ENCODE results near the gene SUPT20HL1. TPM values are rescaled to one million over a fixed set of nuclear protein-coding genes. Genes with fewer than 3 reads are reported as not detected.
"Not testable (repeated sequence)": the region's sequence is repeated elsewhere in the genome, so short reads cannot be mapped to it uniquely, and the experiment has no call there.

The SUPT20HL1 gene
- not detected for polyA plus RNA-seq (2013, experiment 1 of 2; ENCODE audit: insufficient read length)
- polyA plus RNA-seq (2013, experiment 2 of 2; ENCODE audit: insufficient read length) = not detected

- DNase-seq = no peak
Observed at GRCh38 chrX:24360272-24360671, at the start of gene SUPT20HL1. SUPT20HL1 (plus strand) TSS chrX:24360639; CDS start chrX:24362761, 2,122 bp downstream.

DNA sequence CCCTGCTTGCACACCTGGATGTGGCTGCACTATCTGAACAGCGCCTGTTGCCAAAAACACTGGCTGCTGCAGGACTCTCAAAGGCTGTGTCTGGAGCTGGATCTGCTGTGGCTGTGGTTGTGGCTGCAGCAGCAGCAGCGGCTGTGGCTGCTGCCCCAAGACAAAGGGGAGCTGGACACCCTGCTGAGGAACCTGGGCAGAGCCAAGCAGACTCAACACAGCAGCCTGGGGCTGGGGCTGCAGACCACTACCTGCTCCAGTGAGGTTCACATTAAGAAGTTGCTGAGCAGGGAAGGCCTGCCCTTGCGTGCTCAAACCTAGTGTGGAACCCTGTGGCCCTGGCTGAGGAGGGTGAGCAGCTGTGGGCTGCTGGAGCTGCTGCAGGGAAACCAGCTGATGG, 49.5 kb upstream of the SUPT20HL1 start:
- not testable (repeated sequence) for DNase-seq

GRCh38 chrX:24311507-24312248, 48.8 kb upstream of the SUPT20HL1 start:
- not testable (repeated sequence) for DNase-seq

DNA sequence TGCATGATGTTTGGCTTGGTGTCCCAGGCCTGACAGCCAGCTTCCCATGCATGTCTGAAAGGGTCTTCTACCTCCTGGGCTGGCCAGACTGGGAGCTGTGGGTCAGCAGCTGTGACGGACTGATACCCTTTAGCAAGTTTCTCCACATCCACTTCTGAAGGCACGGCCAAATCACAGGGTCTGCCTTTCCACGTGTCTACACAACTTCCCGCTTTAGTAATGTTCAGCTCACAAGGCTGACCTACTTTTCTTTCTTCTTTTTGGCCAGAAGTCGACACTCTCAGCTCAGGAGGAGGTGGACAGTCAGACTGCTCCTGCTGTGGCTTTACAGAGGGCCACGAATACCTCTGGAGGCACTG, 48.2 kb upstream of the SUPT20HL1 start:
- not testable (repeated sequence) for DNase-seq

- no peak for DNase-seq
Observed at GRCh38 chrX:24314019-24314635, 46.3 kb upstream of the SUPT20HL1 start, which contains the start of gene SUPT20HL2. SUPT20HL2 (minus strand) TSS chrX:24314069; CDS start chrX:24313315, 754 bp downstream.

GRCh38 chrX:24316111-24316510, 44.3 kb upstream of the SUPT20HL1 start:
- no peak for DNase-seq

GRCh38 chrX:24317567-24317966, 42.9 kb upstream of the SUPT20HL1 start:
- DNase-seq = no peak

GRCh38 chrX:24321741-24322395, 38.6 kb upstream of the SUPT20HL1 start:
- DNase-seq = no peak

- DNase-seq = no peak
Observed at GRCh38 chrX:24325231-24325630, 35.2 kb upstream of the SUPT20HL1 start.

GRCh38 chrX:24332878-24333277, 27.6 kb upstream of the SUPT20HL1 start:
- peak; percentile 58 for DNase-seq

GRCh38 chrX:24333371-24333770, 27.1 kb upstream of the SUPT20HL1 start:
- peak; percentile 66 for DNase-seq

DNA sequence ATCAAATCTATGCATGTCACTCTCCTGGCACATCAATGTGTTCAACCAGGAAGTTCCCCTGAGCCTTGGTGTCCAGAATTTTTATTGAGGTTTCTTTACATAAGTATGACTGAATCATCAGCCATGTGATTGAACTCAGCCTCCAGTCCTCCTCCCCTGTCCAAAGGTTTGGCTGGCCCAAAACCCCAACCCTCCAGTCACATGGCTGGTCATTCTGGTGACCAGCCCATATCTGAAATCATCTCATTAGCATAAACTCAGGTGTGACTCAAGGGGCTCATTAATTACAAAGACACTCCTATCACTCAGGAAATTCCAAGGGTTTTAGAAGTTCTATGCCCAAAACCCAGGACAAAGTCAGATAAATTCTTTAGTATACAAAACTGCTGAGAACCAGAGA, 26.0 kb upstream of the SUPT20HL1 start:
- peak; percentile 28 for DNase-seq

GRCh38 chrX:24335871-24336270, 24.6 kb upstream of the SUPT20HL1 start:
- DNase-seq = peak; percentile 58

- DNase-seq = peak; percentile 31
Observed at GRCh38 chrX:24339911-24340310, 20.5 kb upstream of the SUPT20HL1 start.

DNA sequence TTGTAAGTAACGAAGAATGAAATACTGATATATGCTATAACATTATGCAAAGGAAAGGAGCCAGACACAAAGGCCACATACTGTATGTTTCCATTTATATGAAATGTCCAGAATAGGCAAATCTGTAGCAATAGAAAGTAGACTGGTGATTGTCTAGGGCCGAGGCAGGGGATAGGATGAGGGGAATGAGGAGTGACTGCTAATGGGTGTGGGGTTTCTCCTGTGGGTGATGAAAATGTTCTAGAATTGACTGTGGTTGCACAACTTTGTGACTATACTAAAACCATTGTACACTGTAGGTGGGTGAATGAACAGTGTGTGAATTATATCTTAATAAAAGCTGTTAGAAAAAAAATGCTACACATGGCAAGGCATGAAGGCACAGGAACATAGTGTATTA, 19.9 kb upstream of the SUPT20HL1 start:
- no peak for DNase-seq

- DNase-seq = peak; percentile 87
Observed at GRCh38 chrX:24341795-24342194, 18.6 kb upstream of the SUPT20HL1 start.

DNA sequence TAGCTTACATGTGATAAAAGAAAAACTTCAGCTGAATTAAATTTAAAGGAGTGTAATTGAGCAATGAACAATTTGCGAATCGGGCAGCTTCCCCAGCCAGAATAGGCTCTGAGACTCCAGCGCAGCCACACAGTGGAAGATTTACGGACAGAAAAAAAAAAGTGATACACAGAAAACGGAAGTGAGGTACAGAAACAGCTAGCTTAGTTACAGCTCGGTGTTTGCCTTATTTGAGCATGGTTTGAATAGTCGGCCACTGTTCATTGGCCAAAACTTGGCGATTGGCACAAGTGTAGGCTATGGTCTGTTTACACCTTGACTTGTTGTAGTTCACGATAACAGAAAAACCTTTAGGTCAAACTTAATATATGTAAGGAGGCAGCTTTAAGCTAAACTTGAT, 16.7 kb upstream of the SUPT20HL1 start:
- DNase-seq = no peak

- no peak for DNase-seq
Observed at GRCh38 chrX:24347881-24348280, 12.6 kb upstream of the SUPT20HL1 start.

DNA sequence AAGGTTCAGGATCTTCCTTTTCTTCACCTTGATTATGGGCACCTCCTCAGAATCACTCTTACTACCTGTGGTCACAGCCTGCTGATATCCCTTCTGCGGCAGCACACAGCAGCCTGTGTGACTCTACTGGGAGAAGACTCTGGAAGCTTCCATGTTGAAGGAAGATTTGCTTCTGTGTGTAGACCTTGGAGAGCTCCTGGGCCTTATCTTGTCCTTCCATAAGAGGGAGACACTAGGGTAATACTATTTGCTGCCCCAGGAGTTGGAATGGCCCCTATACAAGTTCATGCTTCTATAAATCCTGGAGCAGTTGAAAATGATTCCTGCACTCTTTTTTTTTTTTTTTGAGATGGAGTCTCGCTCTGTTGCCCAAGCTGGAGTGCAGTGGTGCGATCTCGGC, 10.2 kb upstream of the SUPT20HL1 start:
- no peak for DNase-seq

GRCh38 chrX:24355095-24355494, 5.3 kb upstream of the SUPT20HL1 start:
- peak; percentile 20 for DNase-seq

DNA sequence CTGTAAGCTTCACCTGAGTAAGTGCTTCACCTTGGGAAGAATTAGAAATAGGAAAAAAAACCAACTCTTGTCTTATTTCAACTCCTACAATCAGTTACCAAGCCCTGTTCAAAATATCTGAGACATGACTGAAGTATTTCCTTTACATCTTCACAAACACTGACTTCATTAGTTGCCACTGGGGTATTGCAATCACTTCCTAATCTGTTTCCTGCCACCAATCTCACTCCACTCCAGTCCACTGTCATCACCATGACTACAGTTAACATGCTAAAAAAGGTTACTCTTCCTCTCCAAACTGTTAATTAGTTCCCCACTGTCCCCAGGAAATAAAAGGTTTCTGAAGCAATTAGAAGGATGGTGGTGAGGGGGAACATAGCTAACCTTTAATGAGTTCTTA, 3.3 kb upstream of the SUPT20HL1 start:
- DNase-seq = peak; percentile 46

GRCh38 chrX:24362089-24362745, 1.8 kb downstream of the SUPT20HL1 start:
- not testable (repeated sequence) for DNase-seq

Data from fibroblast of skin of back (primary cell).